NCI-H1048 (cell line): ENCODE data around the gene EIF4EBP3.

ENCODE experiments used
- DNase-seq: peaks from one replicate; lab custom pipeline; 2025; lab: John Stamatoyannopoulos, UW

The EIF4EBP3 gene

GRCh38 chr5:140547508-140548299 is at the start of gene EIF4EBP3:
EIF4EBP3 (plus strand) TSS chr5:140547662; CDS start chr5:140547738, 76 bp downstream.
- peak; percentile 68 for DNase-seq

- DNase-seq, result no peak
Observed at GRCh38 chr5:140497897-140498296, 49.6 kb upstream of the EIF4EBP3 start.

GRCh38 chr5:140498591-140498990 is 48.9 kb upstream of the EIF4EBP3 start:
- DNase-seq, result no peak

- DNase-seq, result no peak
Observed at GRCh38 chr5:140502834-140503233, 44.6 kb upstream of the EIF4EBP3 start.

GRCh38 chr5:140509898-140510297 is 37.6 kb upstream of the EIF4EBP3 start:
- no peak for DNase-seq

- DNase-seq, result no peak
Observed at GRCh38 chr5:140513124-140513523, 34.3 kb upstream of the EIF4EBP3 start.

- no peak for DNase-seq
Observed at GRCh38 chr5:140524003-140524402, 23.5 kb upstream of the EIF4EBP3 start.

GRCh38 chr5:140540227-140540626 is 7.2 kb upstream of the EIF4EBP3 start:
- DNase-seq, result no peak

- no peak for DNase-seq
Observed at GRCh38 chr5:140542972-140543371, 4.5 kb upstream of the EIF4EBP3 start.

- no peak for DNase-seq
Observed at GRCh38 chr5:140544986-140545385, 2.5 kb upstream of the EIF4EBP3 start.

- DNase-seq, result no peak
Observed at GRCh38 chr5:140545606-140546005, 1.9 kb upstream of the EIF4EBP3 start.

GRCh38 chr5:140546851-140547507 is 483 bp upstream of the EIF4EBP3 start:
- DNase-seq, result no peak

- DNase-seq, result no peak
Observed at GRCh38 chr5:140548300-140548688, 832 bp downstream of the EIF4EBP3 start.

- DNase-seq, result no peak
Observed at GRCh38 chr5:140548791-140549190, 1.3 kb downstream of the EIF4EBP3 start.

GRCh38 chr5:140549237-140550144 is 2.0 kb downstream of the EIF4EBP3 start:
- DNase-seq, result no peak

GRCh38 chr5:140550147-140551079 is 3.0 kb downstream of the EIF4EBP3 start:
- DNase-seq, result no peak

- DNase-seq, result no peak
Observed at GRCh38 chr5:140551872-140552271, 4.4 kb downstream of the EIF4EBP3 start.

GRCh38 chr5:140553657-140554056 is 6.2 kb downstream of the EIF4EBP3 start:
- no peak for DNase-seq

- DNase-seq, result no peak
Observed at GRCh38 chr5:140554454-140554853, 7.0 kb downstream of the EIF4EBP3 start.

GRCh38 chr5:140555747-140556312 is 8.4 kb downstream of the EIF4EBP3 start:
- peak; percentile 4 for DNase-seq

- DNase-seq, result no peak
Observed at GRCh38 chr5:140556438-140556837, 9.0 kb downstream of the EIF4EBP3 start.
